Measurements from ENCODE around the gene ADAMTSL4. TPM values are rescaled to one million over a fixed set of nuclear protein-coding genes. Genes with fewer than 3 reads are reported as not detected.
A peak's percentile ranks its signal among the peaks of the same experiment; 100 is the strongest.

The ADAMTSL4 gene
- total and polyA plus RNA-seq, 4 donors: 5.6 to 12.2 (median 11.5) TPM

- H3K9me3 ChIP-seq (ENCODE audit: control insufficient read depth in 4 of 4, low read length in 3 of 4): no peaks in the 10 kb centered on the region
- no peaks in the 10 kb centered on the region for H3K36me3 ChIP-seq (ENCODE audit: control insufficient read depth in 4 of 4, insufficient read depth in 3 of 4, low read depth in 1 of 4, low read length in 3 of 4)
- H3K27ac ChIP-seq (ENCODE audit: low read depth in 1 of 2, low read length in 2 of 2): no peak overlapping the region
- H3K27me3 ChIP-seq (ENCODE audit: control insufficient read depth in 4 of 4, insufficient read depth in 4 of 4, low read length in 3 of 4): no peaks in the 10 kb centered on the region
- no peak overlapping the region for H3K4me3 ChIP-seq (ENCODE audit: low read depth in 1 of 3, low read length in 3 of 3)
- no peak for TF ChIP-seq ZBTB33 (IDR thresholded peaks at IDR 0.05)
- TF ChIP-seq RXRA (IDR thresholded peaks at IDR 0.05): no peak
- no peak for TF ChIP-seq GABPA (IDR thresholded peaks at IDR 0.05 in 1 of 2, conservative IDR thresholded peaks at IDR 0.05 in 1 of 2)
- TF ChIP-seq RAD21 (IDR thresholded peaks at IDR 0.05): no peak
- TF ChIP-seq SP1 (IDR thresholded peaks at IDR 0.05): no peak
- no peak for TF ChIP-seq HNF4A (conservative IDR thresholded peaks at IDR 0.05)
- no peak for TF ChIP-seq HNF4G (IDR thresholded peaks at IDR 0.05)
- TF ChIP-seq ATF3 (IDR thresholded peaks at IDR 0.05): no peak
- no peak for TF ChIP-seq JUND (IDR thresholded peaks at IDR 0.05)
- no peak overlapping the region for H3K9ac ChIP-seq (ENCODE audit: low read depth in 1 of 2, low read length in 2 of 2)
- 95% methylated on average over 12 of the region's 12 CpGs for WGBS
- DNase-seq (ENCODE audit: low spot score): no peak
- H3K4me1 ChIP-seq (ENCODE audit: control insufficient read depth in 4 of 4, insufficient read depth in 4 of 4, low read length in 3 of 4): peaks cover 2 to 11% (median 9%) of the 10 kb centered on the region in 4 donors
Observed at GRCh38 chr1:150536836-150537731, 12.1 kb upstream of the ADAMTSL4 start.

- DNase-seq (ENCODE audit: low spot score): no peak
- Histone ChIP-seq H3K36me3 (ENCODE audit: control insufficient read depth in 4 of 4, insufficient read depth in 3 of 4, low read depth in 1 of 4, low read length in 3 of 4) (no peaks in the 10 kb centered on the region), H3K4me1 (ENCODE audit: control insufficient read depth in 4 of 4, insufficient read depth in 4 of 4, low read length in 3 of 4) (peaks cover 0 to 2% (median under 1%) of the 10 kb centered on the region in 4 donors), H3K27me3 (ENCODE audit: control insufficient read depth in 4 of 4, insufficient read depth in 4 of 4, low read length in 3 of 4) (no peaks in the 10 kb centered on the region), H3K4me3 (ENCODE audit: low read depth in 1 of 3, low read length in 3 of 3) (no peak overlapping the region), H3K9ac (ENCODE audit: low read depth in 1 of 2, low read length in 2 of 2) (no peak overlapping the region), H3K27ac (ENCODE audit: low read depth in 1 of 2, low read length in 2 of 2) (no peak overlapping the region), H3K9me3 (ENCODE audit: control insufficient read depth in 4 of 4, low read length in 3 of 4) (no peaks in the 10 kb centered on the region)
- no peak for TF ChIP-seq SP1 (IDR thresholded peaks at IDR 0.05)
- TF ChIP-seq CTCF (IDR thresholded peaks at IDR 0.05; ENCODE audit: low read depth, low read length, missing input control): no peak
- TF ChIP-seq EGR1 (IDR thresholded peaks at IDR 0.05; ENCODE audit: low read depth in 2 of 2): no peak
- TF ChIP-seq NR2F2 (IDR thresholded peaks at IDR 0.05): no peak
- TF ChIP-seq RAD21 (IDR thresholded peaks at IDR 0.05): no peak
- TF ChIP-seq RXRA (IDR thresholded peaks at IDR 0.05): peak in 1 of 2 donors; percentile 6
- no peak for TF ChIP-seq TAF1 (conservative IDR thresholded peaks at IDR 0.05)
- no peak for TF ChIP-seq MAX (IDR thresholded peaks at IDR 0.05)
- WGBS: 81% methylated on average over 17 of the region's 17 CpGs
Observed at GRCh38 chr1:150537732-150538684, 11.2 kb upstream of the ADAMTSL4 start.

Measured in liver (tissue), 9 donors.